NCI-H1694 treated with DMSO at 0.1 percent for 48 hours (cell line): ENCODE data around the gene BANF2.

Experiments
- DNase-seq: peaks from one replicate; lab custom pipeline; 2025; lab: John Stamatoyannopoulos, UW

The BANF2 gene

DNA sequence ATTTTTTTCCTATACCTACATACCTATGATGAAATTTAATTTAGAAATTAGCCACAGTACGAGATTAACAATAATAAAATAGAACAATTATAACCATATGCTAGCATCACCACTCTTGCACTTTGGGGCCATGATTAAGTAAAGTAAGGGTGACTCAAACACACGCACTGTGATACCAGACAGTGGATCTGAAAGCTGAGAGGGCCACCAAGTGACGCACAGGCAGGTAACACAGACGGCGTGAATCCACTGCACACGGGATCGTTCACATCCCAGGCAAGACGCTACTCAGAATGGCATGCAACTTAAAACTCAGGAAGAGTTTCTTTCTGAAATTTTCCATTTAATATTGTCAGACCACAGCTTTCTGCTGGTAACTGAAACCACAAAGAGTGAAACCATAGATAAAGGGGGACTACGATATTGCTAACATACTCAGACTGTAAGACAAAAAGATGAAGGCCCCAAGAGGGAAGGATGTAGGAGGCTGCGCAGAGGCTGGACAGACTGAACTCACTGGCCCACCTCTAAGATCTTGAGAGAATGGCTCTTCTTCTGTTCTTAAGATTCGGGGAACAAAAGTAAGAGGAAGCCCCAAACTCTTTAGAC, 35.6 kb upstream of the BANF2 start:
- no peak for DNase-seq

GRCh38 chr20:17665756-17666155, 34.0 kb upstream of the BANF2 start:
- DNase-seq: no peak

DNA sequence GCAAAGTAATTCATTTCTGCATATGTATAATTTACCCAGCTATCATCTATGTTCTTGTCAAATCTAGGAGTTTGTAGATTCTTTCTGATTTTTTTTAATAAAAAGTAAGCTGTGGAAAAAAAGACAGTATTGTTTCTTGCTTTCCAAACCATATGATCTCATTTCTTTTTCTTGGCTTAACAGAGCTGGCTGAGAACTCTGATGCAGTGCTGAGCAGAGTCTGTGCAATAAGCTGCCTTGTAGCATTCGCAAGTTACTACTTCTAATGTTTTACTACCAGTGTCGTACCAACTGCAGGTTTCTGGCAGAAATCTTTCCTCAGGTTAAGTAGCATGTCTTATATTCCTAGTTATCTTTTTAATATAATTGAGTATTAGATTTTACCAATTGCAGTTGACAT, 33.3 kb upstream of the BANF2 start:
- no peak for DNase-seq

DNA sequence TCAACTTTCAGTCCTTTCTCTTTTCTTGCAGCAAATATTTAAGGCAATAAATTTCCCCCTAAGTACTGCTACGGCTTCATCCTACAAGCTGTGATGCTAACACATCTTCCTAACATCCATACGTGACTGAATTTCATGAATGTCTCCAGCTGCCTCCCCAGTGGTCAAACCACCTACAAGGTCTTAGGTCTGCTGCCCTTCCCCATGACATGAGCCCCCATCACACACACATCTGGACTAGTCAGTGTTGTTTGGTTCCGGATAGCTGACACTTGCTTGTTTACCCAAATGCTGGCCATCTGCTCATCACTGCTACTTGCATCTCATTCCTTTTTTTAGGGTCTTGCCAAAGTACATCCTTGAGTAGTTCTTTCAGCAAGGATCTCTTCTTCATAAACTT, 32.3 kb upstream of the BANF2 start:
- no peak for DNase-seq

DNA sequence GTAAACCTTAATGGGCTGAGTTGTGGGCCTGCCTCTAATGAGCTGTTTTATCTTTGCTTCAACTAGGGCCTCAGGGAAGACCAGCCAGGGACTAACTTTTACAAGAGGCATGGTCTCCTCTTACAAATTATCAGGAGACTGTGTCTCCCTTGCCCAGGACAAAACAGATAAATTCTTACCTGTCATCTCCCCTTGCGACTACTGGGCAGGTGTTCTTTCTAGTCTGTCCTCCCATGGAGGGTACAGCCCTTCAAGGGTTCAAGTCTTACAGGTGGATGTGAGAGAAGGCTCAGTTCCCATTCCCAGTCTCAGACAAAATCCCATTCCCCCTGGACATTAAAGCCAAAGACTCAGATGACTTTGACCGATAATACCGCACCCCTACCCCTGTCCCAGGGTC, 31.3 kb upstream of the BANF2 start:
- DNase-seq: no peak

DNA sequence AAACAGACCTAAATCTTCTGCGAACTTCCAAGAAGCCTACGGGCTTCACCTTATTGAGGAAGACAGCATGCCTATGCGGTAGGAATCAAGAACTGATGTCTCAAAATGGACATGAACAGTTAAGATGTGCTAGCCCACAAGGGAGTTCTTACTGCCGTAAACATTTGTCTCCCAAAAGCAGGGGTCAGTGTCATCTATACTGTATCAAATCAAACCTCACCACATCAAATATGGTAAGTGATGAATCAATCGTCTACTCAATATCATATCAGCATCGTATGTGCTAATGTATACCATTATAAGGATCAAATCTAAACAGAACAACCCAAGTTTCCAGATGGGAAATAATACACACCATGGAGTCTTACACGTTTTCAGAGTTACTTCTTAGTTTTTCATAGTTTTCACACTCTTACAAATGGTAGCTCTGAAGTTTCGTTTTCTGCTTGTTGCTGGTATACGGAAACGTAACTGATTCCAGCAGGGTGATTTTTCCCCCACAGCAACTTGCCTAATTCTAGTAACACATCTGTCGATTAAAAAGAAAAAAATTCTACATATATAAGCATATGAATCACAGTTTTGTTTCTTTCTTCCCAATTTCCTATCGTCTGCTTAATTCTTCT, 30.3 kb upstream of the BANF2 start:
- DNase-seq: no peak

DNA sequence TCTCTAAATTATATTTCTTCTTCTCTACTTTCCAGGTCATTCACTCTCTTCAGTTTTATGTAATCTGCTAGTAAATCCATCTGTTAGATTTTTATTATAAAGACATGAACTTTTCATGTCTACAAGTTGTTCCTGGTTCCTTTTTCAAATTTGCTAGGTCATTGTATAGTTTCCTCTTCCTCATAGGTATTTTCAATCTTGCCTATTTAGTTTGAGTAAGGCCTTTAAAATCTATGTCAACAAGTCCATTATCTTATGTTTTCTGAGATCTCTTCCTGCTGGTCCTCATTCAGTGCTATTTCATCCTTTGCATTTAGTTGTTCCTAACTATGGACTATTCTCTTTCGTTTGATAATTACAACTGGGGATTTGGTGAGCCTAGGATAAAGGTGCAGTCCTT, 28.8 kb upstream of the BANF2 start:
- no peak for DNase-seq

DNA sequence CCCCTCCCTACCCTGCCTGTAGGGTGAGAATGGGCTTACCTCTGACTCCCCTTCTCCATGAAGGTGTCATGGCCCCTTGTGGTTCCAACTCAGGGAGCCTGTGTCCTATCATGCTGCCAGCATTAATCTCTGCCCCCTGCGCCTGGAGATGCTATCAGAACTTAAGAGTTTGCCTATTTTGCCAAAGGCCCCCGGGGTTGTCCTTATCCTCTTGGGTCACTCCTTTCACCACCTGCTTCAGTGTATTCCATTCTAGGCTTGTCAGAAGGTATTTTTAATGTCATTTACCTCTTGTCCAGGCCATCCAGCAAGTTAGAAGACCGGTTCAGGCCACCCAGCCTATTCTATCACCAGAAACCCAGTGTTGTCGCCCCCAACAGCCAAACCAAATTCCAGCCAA, 28.2 kb upstream of the BANF2 start:
- DNase-seq: no peak

- no peak for DNase-seq
Observed at GRCh38 chr20:17673084-17673483, 26.7 kb upstream of the BANF2 start.

GRCh38 chr20:17674722-17675518, 24.8 kb upstream of the BANF2 start:
- DNase-seq: no peak

DNA sequence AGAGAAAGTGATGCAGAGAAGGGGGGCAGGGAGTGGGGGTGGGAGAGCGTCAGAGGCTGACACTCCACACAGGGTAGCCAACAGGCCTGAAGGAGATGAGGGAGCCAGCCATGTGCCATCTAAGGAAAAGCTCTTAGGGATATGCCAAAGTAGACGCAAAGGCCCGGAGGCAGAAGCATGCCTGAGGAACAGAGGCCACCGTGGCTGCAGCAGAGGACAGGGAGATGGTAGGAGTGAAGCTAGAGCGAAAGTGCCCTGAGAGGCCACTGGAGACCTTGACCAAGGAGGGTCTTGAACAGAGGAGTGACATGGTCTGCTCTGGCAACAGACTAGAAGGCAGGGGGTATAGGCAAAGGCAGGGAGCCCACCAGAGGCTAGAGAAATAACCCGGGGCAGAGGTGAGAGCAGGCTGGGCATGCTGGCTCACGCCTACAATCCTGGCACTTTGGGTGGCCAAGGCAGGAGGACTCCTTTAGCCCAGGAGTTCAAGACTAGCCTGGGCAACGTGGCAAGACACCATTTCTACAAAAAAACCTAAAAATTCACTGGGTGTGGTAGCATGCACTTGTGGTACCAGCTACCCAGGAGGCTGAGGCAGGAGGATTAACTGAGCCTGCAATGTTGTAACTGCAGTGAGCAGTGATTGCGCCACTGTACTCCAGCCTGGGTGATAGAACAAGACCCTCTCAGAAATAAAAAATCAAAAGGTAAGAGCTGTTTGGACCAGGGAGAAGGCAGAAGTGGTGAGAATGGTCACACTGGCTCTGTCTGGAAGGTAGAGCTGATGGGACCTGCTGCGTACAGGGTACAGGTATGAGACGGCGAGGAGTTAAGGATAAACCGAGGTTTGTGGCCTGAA, 24.0 kb upstream of the BANF2 start:
- no peak for DNase-seq

- DNase-seq: no peak
Observed at GRCh38 chr20:17676378-17676759, 23.4 kb upstream of the BANF2 start.

GRCh38 chr20:17676942-17677341, 22.8 kb upstream of the BANF2 start:
- DNase-seq: no peak

DNA sequence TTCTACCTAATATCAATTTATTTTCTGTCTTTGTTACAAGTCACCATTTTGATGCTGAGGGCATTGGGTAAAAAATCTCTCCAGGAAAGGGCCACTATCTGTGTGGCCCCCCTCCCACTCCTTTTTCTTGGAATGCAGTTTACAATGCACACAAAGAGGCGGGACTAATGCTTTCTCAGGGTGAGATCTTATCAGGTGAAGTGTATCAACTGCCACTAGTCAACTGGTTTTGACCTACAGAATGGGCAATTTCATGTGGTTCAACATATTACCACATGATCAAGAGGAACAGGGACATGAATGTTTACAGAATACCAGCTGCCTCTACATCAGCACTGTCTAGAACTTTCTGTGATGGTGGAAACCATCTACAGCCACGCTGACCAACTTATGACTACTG, 21.5 kb upstream of the BANF2 start:
- DNase-seq: no peak

DNA sequence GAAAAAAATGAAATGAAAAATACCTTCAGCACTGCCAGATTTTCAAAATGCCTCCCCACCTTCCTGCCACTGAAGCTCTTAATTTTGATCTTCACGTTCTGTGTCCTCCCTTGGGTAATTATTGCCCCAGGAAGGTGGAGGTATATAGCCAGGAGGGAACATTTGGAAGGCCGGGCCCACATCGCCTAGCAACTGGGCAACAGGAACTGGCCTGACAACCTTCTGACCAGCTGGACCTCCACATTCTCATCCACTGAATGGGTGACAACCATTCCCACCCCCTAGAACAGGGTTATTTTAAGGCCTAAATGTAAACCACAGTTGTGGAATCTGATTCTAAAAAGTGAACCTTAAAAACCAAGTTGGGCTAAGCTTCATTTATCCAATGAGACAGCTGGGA, 20.9 kb upstream of the BANF2 start:
- no peak for DNase-seq

DNA sequence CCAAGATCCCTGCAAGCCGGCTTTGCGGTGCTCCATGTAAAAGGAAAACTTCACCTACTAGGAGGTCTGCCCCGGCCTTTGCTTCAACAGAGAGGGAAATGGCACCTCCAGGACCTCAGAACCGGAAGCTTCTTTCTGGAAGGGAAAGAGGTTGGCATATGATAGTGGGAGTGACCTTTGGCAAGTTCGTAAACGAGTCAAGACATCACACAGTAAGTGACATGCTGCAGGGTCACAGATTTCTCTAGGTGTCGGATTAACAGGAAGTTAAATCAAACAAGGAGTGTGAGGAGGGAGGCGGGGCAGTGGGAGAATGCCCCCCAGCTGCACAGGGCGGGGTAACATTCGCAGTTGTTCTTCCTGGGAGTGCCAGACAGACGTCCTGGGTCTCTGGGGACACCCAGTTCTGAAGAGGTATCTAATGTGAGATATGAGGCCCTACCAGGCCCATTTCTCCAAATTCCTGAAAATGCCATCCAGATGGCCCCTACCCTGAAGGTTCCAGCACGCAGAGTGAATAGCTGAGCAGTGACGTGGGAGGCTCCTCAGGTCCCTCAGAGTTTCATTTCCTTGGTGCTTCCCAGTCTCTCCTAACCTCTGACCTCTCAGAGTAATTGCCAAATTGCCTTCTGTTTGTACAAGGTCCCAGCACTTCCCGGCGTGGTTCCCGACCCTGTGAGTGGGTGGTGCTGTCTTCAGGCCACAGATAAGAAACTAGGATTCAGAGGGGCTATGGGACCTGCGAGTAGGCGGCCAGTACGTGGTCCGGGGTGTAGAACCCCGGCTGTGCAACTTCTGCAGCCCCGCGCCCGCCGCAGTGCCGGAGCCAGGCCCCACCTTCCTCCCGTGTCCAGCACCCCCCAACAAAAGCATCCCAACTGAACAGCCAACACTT, 19.6 kb upstream of the BANF2 start:
- DNase-seq: no peak

DNA sequence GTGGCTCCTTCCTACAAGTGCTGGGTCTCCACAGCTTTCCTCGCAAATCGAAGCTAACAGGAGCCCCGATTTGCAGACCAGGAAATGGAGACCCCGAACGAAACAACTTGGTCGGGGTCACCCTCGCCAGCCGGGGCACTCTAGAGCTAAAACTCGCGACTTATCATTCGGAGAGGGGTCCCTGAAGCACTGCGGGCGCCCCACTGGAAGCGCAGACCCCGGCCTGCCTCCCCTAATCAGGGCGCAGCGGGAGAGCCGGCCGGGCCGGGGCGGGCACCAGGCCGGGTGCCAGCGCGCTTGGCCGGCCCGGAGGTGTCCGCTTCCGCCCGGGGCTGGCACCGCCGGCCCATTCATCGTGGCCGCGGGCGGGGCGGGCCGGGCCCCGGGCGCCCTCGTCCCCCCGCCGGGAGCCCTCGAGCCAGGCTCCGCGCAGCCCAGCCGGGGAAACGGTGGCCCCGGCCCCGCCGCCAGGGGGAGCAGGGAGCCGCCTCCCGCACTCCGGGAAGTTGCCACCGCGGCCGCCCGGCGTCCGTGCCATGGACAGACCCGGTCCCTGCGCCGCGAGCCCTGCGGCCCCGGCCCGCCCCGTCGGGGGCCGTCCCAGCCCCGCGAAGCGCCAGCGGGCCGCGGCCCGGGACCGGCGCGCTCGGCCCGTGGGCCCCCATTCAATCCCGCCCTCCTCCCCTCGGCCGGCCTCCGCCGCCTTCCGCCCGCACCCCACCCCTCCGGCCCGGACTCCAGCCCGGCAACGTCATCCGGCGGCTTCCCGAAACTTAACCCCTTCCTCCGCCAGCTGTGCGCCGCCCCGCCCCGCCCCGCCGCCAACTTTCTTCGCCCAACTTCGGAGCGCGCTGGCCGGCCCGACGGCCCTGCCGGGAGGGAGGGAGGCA, 18.7 kb upstream of the BANF2 start:
- no peak for DNase-seq

- DNase-seq: no peak
Observed at GRCh38 chr20:17681726-17682102, 18.1 kb upstream of the BANF2 start.

GRCh38 chr20:17682103-17682888, 17.5 kb upstream of the BANF2 start, which contains the start of gene RRBP1:
Gene RRBP1, minus strand, starts transcription at chr20:17682242. Its CDS starts 21,735 bp downstream, at chr20:17660507.
- peak; percentile 85 for DNase-seq

DNA sequence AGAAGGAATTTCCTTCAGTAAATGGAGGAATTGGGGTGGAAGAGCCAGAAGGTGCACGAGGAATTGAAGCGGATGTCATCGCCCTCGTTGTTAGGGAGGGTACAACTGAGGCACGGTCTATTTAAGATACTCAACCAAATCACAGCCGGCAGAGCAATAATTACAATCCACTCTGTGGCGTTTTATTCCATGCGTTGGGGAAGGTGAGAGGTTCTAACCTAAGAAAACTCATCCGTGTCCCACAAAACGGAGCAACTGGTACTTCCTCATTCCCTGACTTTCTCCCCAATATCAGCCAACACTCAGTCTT, 16.9 kb upstream of the BANF2 start:
- no peak for DNase-seq
